Measurements from ENCODE around the gene TRMT10A. TPM values are rescaled to one million over a fixed set of nuclear protein-coding genes. Genes with fewer than 3 reads are reported as not detected.

Gene TRMT10A
- 10 to 100 TPM in 1 of 4 donors, 1 to 10 TPM in 3; 1.8 to 15.1 (median 4.4) TPM for total RNA-seq

GRCh38 chr4:99563310-99564186, at the start of gene TRMT10A:
TSS of gene TRMT10A (minus strand) at chr4:99564039. CDS start at chr4:99559338, 4,701 bp downstream.
- Histone ChIP-seq H3K36me3 (no peaks in the 10 kb centered on the region), H3K4me1 (peaks cover 0 to 10% (median 3%) of the 10 kb centered on the region in 4 donors), H3K4me3 (peak within 1 kb of the TSS; percentile 46 to 66 (median 61)), H3K9me3 (no peaks in the 10 kb centered on the region), H3K27ac (peak within 1 kb of the TSS; percentile 86 to 96 (median 92)), H3K27me3 (no peaks in the 10 kb centered on the region)
- 0 to 1% methylated on average over 47 to 48 of the region's 48 CpGs for WGBS, 2 donors
- peak; percentile 92 to 96 for DNase-seq (ENCODE audit: low spot score in 2 of 2)
- peak; percentile 67 to 91 for TF ChIP-seq EP300 (IDR thresholded peaks at IDR 0.05)
- TF ChIP-seq CTCF (IDR thresholded peaks at IDR 0.05): peak in 3 of 5 experiments; percentile 10 to 35 (median 35)
- peak; percentile 28 to 61 for TF ChIP-seq POLR2A (IDR thresholded peaks at IDR 0.05)

GRCh38 chr4:99612704-99613103, 48.9 kb upstream of the TRMT10A start:
- no peaks in the 10 kb centered on the region for H3K4me1 ChIP-seq
- H3K4me3 ChIP-seq: no peak overlapping the region
- 69 to 72% methylated on average over 5 of the region's 5 CpGs for WGBS, 2 donors
- no peaks in the 10 kb centered on the region for H3K27me3 ChIP-seq
- no peak for DNase-seq (ENCODE audit: low spot score in 2 of 2)
- no peaks in the 10 kb centered on the region for H3K36me3 ChIP-seq
- no peak overlapping the region for H3K27ac ChIP-seq
- H3K9me3 ChIP-seq: no peaks in the 10 kb centered on the region
- TF ChIP-seq POLR2A (IDR thresholded peaks at IDR 0.05) (no peak), EP300 (IDR thresholded peaks at IDR 0.05) (no peak), CTCF (IDR thresholded peaks at IDR 0.05) (no peak)

GRCh38 chr4:99612281-99612680, 48.4 kb upstream of the TRMT10A start:
- DNase-seq (ENCODE audit: low spot score in 2 of 2): no peak
- TF ChIP-seq CTCF (IDR thresholded peaks at IDR 0.05) (no peak), EP300 (IDR thresholded peaks at IDR 0.05) (no peak), POLR2A (IDR thresholded peaks at IDR 0.05) (no peak)
- Histone ChIP-seq H3K27me3 (no peaks in the 10 kb centered on the region), H3K9me3 (no peaks in the 10 kb centered on the region), H3K27ac (no peak overlapping the region), H3K4me3 (no peak overlapping the region), H3K4me1 (no peaks in the 10 kb centered on the region), H3K36me3 (no peaks in the 10 kb centered on the region)
- WGBS, 2 donors: 84 to 88% methylated on average over 3 of the region's 3 CpGs

- no peaks in the 10 kb centered on the region for H3K9me3 ChIP-seq
- H3K4me1 ChIP-seq: no peaks in the 10 kb centered on the region
- DNase-seq (ENCODE audit: low spot score in 2 of 2): no peak
- no peak overlapping the region for H3K4me3 ChIP-seq
- TF ChIP-seq EP300 (IDR thresholded peaks at IDR 0.05): no peak
- TF ChIP-seq CTCF (IDR thresholded peaks at IDR 0.05): no peak
- no peak for TF ChIP-seq POLR2A (IDR thresholded peaks at IDR 0.05)
- H3K27ac ChIP-seq: no peak overlapping the region
- H3K27me3 ChIP-seq: no peaks in the 10 kb centered on the region
- 79 to 81% methylated on average over 5 of the region's 5 CpGs for WGBS, 2 donors
- H3K36me3 ChIP-seq: no peaks in the 10 kb centered on the region
These were observed 46.9 kb upstream of the TRMT10A start for GRCh38 chr4:99610605-99611175.

GRCh38 chr4:99608417-99608816, 44.6 kb upstream of the TRMT10A start:
- H3K27me3 ChIP-seq: no peaks in the 10 kb centered on the region
- 74 to 94% methylated on average over 5 of the region's 5 CpGs for WGBS, 2 donors
- H3K4me3 ChIP-seq: no peak overlapping the region
- H3K4me1 ChIP-seq: no peaks in the 10 kb centered on the region
- DNase-seq (ENCODE audit: low spot score in 2 of 2): no peak
- no peak overlapping the region for H3K27ac ChIP-seq
- TF ChIP-seq POLR2A (IDR thresholded peaks at IDR 0.05) (no peak), EP300 (IDR thresholded peaks at IDR 0.05) (no peak), CTCF (IDR thresholded peaks at IDR 0.05) (no peak)
- no peaks in the 10 kb centered on the region for H3K36me3 ChIP-seq
- H3K9me3 ChIP-seq: no peaks in the 10 kb centered on the region
